Measurements from ENCODE around the gene RPS3.
"Not testable (repeated sequence)": the region's sequence is repeated elsewhere in the genome, so short reads cannot be mapped to it uniquely, and the experiment has no call there.

RPS3 gene

DNA sequence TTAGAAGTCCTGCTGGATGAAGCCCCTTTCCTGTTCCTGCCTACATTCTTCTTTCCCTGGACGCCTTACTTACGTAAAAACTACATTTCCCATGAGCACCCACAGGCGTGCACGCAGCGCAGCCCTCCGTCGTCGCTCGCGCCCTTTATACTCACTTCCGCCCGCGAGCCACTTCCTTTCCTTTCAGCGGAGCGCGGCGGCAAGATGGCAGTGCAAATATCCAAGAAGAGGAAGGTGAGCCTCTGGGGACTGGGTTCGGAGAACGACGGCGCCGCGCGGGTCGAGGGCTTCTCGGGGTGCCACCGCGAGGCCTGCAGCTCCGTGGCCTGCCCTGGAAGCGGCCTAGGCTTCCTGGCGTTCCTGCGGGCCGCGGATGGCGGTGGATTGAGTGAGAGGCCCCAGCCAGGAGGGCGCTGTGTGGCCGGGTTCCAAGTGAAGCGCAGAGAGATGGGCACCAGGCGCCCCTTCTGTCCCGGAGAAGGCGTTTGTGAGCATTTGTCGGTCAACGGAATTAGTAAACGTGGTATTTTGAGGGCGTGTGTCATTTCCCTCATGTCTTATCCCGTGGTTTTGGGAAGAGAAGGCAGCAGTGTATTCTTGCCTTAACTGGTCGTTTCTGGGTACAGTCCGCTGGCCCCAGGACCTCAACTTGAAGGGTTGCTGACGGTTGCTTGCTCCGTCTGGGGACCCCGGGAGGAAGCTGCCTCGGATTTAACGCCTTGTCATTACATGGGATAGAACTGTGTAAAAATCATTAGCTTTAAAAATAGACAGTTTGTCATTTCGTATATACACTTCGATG, at the start of gene RPS3:
RPS3 (plus strand) TSS at position 175 of the 802 bp plus-strand sequence; CDS start at position 205, 30 bp downstream.
- DNase-seq, result peak; percentile 94

- no peak for DNase-seq
These were observed 49.7 kb upstream of the RPS3 start for GRCh38 chr11:75349521-75350116.

- DNase-seq, result no peak
These were observed 49.1 kb upstream of the RPS3 start for GRCh38 chr11:75350122-75350742.

DNA sequence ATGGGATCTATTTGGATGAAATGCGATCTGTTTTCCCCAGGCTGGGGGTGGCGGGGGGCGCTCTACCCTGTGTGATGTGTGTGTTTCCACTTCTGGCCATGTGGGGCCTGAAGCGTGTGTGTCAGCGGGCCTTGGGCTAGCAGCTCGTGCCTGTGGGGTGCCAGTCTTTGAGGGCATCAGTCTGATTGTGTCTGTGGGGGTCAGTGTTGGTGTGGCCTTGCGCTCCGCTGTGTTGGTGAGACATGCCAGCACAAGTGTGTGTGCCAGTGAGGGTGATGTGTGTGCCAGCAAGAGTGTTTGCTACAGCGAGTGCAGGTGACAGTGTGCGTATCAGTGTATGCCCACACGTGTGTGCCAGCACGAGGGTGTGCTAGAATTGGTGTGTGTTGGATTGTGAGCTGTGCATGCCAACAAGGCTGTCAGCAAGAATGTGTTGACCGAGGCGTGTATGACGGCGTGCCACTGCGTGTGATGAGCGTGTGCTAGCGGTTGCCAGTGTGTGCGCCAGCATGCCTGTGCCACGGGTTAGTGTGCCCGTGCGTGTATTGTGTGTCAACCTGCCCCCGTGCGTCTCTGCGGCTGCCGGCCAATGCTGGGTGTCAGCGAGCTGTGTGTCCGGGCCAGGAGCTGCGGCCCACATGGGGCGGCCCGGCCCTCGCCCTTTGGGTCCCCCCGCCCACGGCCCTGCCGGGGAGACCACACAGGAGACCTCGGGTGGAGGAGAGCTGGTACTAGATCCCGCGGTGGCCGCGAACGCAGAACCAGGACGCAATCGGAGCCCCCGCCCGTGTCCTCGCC, 48.4 kb upstream of the RPS3 start:
- DNase-seq, result no peak

DNA sequence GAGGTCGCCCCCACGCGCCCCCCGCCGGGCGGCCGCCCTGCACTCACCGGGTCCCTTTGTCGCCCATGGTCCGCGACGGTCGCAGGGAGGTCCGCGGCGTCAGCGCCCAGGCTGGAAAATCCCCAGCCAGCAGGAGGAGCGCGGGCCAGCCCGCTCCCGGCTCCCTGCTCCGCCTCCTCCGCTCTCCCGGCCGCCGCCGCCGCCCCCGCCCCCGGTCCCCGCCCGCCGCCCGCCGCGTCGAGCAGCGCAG, 47.9 kb upstream of the RPS3 start, which contains the start of gene ARRB1:
ARRB1 (minus strand) TSS at position 121 of the 250 bp plus-strand sequence; CDS start at position 67, 54 bp downstream.
- no peak for DNase-seq

GRCh38 chr11:75351791-75352587, 47.3 kb upstream of the RPS3 start:
- DNase-seq, result peak; percentile 33

- DNase-seq, result peak; percentile 38
These were observed 46.6 kb upstream of the RPS3 start for GRCh38 chr11:75352588-75353206.

DNA sequence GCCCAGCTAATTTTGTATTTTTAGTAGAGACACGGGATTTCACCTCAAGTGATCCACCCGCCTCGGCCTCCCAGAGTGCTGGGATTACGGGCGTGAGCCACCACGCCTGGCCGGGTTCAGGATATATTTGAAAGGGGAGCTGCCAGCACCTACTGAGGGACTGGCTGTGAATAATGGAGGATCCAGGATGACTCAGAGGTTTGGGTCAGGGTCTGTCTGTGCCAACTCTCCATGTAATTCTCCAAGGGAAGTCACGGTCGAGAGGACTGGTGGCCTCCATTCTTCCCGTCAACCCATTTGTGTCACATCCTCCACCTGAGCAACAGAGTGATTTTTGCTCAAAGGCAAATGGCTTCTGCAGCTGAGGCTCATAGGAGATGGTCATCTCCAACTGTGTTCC, 44.3 kb upstream of the RPS3 start:
- no peak for DNase-seq

DNA sequence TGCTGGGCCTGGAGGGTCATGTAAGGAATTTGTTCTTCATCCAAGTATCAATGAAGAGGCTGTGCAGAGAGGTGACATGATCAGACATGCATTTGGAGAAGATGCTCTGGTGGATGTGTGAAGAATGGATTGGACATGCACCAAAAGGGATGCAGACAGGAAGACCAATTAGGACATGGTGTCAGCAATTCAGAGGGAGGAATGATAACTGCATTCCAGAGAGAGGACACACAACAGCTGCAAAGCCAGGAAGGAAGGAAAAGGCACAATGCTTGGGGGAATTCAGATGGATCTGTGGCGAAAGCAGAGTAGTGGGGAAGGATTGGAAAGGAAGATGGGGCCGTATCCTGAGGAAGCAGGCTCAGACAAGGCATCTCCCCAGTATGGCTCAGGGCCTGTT, 42.7 kb upstream of the RPS3 start:
- no peak for DNase-seq

DNA sequence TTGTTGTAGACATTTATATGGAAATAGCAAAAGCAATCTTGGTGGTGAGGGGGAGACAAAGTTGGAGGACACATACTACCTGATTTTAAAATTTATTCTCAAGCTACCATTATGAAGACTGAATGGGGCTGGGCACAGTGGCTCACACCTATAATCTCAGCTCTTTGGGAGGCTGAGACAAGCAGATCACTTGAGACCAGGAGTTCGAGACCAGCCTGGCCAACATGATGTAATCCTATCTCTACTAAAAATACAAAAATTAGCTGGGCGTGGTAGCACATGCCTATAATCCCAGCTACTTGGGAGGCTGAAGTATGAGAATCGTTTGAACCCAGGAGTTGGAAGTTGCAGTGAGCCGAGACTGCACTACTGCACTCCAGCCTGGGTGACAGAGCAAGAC, 37.0 kb upstream of the RPS3 start:
- not testable (repeated sequence) for DNase-seq

DNA sequence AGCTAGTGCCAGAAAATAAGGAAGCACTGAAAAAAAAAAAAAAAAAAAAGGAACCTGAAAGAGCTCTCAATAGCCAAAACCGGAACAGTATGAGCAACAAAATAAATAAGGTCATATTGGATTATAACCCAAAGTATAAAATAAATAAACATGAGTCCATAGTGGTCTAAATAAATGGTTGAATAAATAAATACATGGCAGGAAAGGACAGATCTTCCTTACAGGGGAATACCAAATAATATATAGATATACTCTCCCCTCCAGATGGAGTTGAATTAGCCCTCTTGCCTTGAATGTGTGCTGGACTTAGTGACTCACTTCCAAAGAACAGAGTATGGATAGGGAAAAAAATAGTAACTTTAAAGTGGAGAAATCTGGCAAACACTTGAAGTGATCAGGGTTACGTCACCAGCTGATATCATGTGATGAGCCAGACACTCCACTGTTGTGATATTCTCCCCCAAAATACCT, 33.6 kb upstream of the RPS3 start:
- DNase-seq, result no peak

GRCh38 chr11:75366826-75367225, 32.5 kb upstream of the RPS3 start:
- DNase-seq, result not testable (repeated sequence)

DNA sequence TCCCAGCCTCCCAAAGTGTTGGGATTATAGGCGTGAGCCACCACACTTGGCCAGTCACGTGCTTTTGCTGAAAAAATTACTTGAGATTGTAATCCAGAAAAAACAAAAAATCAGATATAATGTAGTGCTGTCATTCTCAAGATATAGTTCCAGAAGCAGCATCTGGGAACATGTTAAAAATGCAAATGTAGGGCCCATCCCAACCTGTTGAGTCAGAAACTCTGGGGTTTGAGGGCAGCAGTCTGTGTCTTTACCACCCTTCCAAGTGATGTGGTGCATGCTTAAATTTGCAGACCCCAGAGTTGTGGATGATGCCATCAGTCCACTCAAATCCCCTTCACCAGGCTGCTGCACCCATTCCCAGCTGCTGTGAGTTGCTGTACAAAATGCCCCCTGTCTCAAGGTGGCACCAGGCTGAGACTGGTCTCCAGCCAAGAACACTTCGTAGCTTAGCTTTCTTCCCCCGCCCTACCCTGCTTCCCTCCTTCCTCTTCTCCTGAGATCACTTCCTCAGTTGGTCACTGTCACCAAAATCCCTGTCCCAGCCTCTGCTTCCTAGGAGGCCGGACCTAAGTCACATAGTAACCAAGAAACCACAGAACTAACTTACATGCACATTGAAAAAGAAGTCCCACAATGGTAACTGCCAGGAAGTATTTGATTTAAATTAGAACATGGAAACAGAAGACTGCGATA, 29.6 kb upstream of the RPS3 start:
- no peak for DNase-seq

- DNase-seq, result peak; percentile 55
These were observed 27.1 kb upstream of the RPS3 start for GRCh38 chr11:75371949-75372876.

- no peak for DNase-seq
These were observed 26.1 kb upstream of the RPS3 start for GRCh38 chr11:75373201-75373600.

- no peak for DNase-seq
These were observed 24.7 kb upstream of the RPS3 start for GRCh38 chr11:75374646-75375045.

DNA sequence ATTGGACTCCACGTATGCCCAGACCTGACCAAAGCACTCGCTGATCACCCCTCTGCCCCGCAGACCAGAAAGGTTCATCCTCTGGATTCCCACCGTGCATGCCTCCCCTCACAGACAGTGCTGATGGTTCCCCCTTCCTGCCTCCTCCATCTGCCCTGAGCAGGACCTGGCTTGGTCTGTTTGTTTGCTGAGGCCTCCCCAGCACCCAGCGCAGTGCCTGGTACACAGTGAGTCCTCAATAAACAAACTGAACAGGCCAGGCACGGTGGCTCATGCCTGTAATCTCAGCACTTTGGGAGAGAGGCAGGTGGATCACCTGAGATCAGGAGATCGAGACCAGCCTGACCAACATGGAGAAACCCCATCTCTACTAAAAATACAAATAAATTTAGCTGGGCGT, 23.7 kb upstream of the RPS3 start:
- no peak for DNase-seq

- no peak for DNase-seq
These were observed 23.1 kb upstream of the RPS3 start for GRCh38 chr11:75376175-75376574.

GRCh38 chr11:75378776-75379175, 20.5 kb upstream of the RPS3 start:
- not testable (repeated sequence) for DNase-seq

DNA sequence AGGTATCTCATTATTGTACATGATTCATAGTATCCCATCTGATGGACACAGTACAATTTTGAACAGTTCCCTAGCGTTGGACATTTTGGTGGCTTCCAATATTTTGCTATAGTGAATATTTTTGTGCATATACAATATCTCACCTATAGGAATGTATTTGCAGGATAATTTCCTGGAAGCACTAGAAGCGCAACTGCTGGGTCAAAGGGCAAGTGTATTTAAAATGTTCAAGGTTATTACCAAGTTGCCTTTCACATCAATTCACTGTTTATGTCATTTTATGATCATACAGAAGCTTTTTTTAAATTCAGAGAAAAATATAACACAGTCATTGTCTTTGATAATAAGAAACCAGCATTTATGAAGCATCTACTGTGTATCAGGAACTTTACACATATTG, 19.1 kb upstream of the RPS3 start:
- no peak for DNase-seq

Measured in NCI-H2227 treated with DMSO at 0.1 percent for 48 hours (cell line).